Measurements from ENCODE around the gene SLC35G4.
"Not testable (repeated sequence)": the region's sequence is repeated elsewhere in the genome, so short reads cannot be mapped to it uniquely, and the experiment has no call there.

DNA sequence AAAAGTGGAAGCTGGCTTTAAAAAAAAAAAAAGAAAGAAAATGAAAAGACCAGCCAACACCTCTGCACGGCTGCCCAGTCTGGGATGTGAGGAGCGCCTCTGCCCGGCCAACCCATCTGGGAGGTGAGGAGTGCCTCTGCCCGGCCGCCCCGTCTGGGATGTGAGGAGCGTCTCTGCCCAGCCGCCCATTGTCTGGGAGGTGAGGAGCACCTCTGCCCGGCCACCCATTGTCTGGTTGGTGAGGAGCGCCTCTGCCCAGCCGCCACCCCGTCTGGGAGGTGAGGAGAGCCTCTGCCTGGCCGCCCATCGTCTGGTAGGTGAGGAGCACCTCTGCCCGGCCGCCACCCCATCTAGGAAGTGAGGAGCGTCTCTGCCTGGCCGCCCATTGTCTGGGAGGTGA is 3.7 kb downstream of the SLC35G4 start:
- TF ChIP-seq, protein P1, sequence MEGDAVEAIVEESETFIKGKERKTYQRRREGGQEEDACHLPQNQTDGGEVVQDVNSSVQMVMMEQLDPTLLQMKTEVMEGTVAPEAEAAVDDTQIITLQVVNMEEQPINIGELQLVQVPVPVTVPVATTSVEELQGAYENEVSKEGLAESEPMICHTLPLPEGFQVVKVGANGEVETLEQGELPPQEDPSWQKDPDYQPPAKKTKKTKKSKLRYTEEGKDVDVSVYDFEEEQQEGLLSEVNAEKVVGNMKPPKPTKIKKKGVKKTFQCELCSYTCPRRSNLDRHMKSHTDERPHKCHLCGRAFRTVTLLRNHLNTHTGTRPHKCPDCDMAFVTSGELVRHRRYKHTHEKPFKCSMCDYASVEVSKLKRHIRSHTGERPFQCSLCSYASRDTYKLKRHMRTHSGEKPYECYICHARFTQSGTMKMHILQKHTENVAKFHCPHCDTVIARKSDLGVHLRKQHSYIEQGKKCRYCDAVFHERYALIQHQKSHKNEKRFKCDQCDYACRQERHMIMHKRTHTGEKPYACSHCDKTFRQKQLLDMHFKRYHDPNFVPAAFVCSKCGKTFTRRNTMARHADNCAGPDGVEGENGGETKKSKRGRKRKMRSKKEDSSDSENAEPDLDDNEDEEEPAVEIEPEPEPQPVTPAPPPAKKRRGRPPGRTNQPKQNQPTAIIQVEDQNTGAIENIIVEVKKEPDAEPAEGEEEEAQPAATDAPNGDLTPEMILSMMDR (optimal IDR thresholded peaks at IDR 0.05 in 1 of 3, IDR thresholded peaks at IDR 0.05 in 1 of 3, conservative IDR thresholded peaks at IDR 0.05 in 1 of 3; ENCODE audit: extremely low read depth in 1 of 3, insufficient read depth in 2 of 3, low read length in 3 of 3), result not testable (repeated sequence)
- TF ChIP-seq EZH2 (IDR thresholded peaks at IDR 0.05; ENCODE audit: low read length), result not testable (repeated sequence)

All from keratinocyte (primary cell).